ENCODE measurements around the gene VPS54.
A peak's percentile ranks its signal among the peaks of the same experiment; 100 is the strongest.
"Not testable (repeated sequence)": the region's sequence is repeated elsewhere in the genome, so short reads cannot be mapped to it uniquely, and the experiment has no call there.

VPS54 gene

GRCh38 chr2:64023485-64024258, 4.4 kb upstream of the VPS54 start:
- DNase-seq, result no peak

GRCh38 chr2:64021578-64021977, 2.4 kb upstream of the VPS54 start:
- DNase-seq, result no peak

- DNase-seq, result no peak
Measured at GRCh38 chr2:64019975-64020528, 824 bp upstream of the VPS54 start.

DNA sequence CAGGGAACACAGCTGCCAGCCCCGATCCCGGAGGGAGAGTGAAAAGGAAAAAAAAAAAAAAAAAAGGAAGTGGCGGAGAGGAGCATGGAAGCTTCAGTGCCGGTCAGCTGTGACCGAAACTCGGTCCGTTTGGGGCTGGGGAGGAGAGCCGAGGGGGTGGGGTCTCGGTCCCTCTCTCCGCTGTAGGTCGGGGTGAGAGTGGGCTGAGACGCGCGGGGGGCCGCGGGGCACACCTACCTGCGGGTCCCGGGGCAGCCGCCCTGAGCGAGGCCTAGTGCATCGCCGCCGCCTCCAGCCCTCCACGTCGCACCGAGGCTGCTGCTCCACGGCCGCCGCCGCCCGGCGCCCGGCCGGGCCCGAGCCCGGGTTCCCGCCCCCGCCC, 536 bp downstream of the VPS54 start:
- DNase-seq, result peak in 32 of 58 donors; percentile 17 to 78 (median 58)

DNA sequence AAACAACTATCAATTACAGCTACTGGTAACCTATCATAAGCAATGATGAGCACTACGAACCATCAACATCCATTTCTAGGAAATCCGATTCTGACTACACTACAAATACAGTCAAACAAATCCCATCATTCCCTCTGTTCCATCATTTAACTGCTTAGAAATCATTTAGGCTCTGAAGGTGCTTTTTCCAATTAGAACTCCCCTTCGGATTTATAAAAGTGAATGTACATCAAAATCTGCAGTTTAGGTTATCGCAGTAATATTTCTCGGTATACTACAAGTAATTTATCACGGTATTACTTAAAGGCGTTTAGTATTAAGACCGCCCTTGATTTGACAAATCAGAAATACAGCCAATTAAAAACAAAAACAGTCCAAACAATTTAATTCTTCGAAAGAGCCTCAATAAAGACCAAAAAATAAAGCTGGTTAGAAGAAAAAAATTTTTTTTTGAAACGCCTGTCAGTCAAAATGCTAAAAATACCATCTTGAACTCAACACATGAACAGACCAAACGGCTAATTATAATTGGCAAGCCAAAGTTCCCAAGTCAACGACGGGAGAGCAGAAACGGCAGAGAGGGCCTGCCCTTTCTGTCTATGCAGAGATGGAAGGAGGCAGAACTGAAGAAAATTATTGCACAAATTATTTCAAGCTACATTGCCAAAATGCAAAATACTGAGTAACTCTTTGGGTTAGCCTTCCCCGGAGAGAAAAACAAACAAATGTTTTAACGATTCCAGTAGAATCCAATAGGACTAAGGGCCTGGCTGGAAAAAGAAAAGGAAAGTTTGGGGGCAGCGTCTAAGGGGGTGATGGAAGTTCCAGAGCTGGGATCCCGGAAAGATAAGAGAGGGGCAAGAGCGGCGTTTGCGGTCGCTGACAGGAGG, 1.2 kb downstream of the VPS54 start:
- DNase-seq, result peak in 3 of 58 donors; percentile 9 to 29 (median 19)

- no peak for DNase-seq
Measured at GRCh38 chr2:64015898-64016297, 3.3 kb downstream of the VPS54 start.

GRCh38 chr2:64015391-64015790, 3.8 kb downstream of the VPS54 start:
- DNase-seq, result no peak

- no peak for DNase-seq
Measured at GRCh38 chr2:64014628-64015027, 4.6 kb downstream of the VPS54 start.

DNA sequence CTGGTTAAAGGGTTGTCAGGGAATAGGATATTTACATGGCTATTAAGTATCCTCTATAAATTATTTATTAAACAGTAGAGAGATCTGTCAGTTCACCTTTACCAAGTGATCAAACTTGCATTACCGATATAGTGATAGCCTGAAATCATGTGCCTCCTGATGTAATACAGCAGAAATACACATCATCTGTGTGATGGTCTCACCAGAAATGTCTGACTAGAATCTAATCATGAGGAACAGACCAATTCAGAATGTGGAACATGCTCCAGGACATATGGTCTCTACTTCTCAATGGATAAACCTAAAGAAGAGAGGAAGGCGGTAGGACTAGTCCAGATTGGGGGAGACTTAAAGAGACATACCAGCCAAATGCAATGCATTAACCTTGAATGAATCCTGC, 6.2 kb downstream of the VPS54 start:
- DNase-seq, result no peak

DNA sequence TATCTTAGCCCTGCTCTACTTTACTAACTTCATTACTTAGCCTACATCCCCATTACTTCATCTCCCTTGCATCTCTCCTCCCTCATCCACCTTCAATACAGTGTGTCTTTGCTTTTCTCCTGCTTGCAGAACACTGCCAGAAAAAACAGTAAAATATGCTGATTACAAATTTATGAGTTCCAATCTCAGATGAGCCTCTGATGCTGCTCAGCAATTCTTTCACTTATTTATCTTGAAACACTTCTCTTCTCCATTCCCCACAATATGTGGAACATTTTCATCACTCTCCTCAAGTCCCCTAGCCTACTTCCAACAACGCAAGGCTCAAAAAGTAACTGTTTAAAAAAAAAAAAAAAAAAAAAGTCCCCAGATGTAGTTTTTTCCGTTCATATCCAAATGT, 7.1 kb downstream of the VPS54 start:
- no peak for DNase-seq

DNA sequence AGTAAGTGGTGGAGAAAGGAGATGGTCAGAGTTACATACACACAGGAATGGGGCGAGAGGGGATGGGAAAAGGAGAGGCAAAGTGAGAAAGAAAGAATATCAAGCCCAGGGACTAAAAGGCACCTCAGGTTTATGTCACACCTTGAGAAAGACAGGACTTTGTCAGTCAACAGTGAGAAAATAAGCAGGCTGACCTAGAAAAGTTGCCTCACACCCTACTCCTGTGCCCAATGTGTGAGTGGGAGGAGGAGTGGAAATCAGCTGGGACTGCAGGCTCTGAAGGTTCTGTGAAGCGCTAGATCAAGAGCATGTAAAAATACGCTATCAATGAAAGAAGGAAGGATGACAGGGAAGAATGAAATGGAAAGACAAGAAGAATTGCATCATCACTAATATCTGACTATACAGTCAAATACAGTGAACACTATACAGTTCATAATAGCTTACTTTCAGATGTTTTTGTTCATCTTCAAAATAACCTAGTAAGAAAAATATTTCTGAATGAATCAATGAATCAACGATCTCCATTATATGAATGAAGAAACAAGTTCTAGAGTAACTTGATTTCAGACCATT, 10.7 kb downstream of the VPS54 start:
- DNase-seq, result no peak

GRCh38 chr2:64007924-64008323, 11.3 kb downstream of the VPS54 start:
- DNase-seq, result no peak

DNA sequence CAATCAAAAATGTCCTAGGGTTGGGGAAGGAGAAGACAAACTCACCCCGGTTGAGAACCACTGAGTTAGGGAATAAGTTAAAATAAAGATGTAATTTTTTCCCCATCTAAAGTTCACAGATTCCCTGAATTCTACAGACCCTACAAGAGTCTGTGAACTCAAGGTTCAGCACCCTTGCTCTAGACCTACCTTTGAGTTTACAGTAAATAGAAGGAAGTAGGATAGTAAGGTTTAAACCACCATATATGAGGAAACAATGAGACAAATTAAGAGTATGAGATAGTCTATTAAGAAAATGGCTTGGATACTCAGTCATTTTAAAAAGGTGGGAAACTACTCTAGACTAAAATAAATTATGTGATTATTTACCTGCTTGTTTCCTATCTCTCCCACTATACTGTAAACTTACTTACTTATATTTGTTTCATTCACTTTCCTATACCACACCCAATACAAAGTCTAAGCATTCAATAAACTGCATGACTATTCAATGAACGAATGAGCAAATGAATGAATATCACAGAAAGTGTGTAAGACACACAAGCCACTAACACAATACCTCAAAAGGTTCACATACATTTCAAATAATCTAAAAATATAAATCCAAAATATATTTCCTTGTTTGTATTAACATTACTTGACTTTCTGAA, 13.4 kb downstream of the VPS54 start:
- no peak for DNase-seq

- DNase-seq, result no peak
Measured at GRCh38 chr2:64003239-64003638, 16.0 kb downstream of the VPS54 start.

DNA sequence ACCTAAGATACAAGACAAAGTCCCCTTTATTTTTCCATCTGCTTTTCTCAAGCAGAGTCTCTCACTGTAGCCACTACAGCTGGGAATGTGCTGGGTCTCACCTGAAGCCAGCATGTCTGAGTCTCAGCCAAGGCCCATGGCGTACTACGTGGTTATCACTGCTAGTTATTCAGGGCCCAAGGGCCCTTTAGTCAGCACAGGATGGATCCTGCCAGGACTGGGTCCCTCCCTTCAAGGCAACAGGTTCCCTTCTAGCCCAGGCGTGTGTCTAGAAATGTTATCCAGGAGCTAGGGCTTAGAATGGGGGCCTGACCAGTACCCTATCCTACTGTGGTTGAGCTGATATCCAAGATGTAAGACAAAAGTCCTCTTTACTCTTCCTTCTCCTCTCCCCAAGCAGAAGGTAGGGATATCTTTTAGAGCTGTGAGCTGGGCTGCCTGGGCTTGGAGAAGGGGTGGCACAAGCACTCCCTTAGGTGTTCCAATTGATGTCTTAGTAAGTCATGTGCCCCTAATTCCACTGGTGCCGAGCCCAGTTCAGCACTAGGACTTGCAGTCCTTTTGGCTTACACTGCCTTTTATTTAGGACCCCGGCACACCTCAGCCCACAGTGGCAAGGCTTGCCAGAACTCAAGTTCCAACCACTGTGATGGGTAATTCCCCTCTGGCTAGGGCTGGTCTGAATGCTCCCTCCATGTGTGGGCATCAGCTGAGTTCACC, 17.7 kb downstream of the VPS54 start:
- no peak for DNase-seq

GRCh38 chr2:64000630-64001381, 18.4 kb downstream of the VPS54 start:
- no peak for DNase-seq

GRCh38 chr2:63999049-63999448, 20.2 kb downstream of the VPS54 start:
- DNase-seq, result no peak

DNA sequence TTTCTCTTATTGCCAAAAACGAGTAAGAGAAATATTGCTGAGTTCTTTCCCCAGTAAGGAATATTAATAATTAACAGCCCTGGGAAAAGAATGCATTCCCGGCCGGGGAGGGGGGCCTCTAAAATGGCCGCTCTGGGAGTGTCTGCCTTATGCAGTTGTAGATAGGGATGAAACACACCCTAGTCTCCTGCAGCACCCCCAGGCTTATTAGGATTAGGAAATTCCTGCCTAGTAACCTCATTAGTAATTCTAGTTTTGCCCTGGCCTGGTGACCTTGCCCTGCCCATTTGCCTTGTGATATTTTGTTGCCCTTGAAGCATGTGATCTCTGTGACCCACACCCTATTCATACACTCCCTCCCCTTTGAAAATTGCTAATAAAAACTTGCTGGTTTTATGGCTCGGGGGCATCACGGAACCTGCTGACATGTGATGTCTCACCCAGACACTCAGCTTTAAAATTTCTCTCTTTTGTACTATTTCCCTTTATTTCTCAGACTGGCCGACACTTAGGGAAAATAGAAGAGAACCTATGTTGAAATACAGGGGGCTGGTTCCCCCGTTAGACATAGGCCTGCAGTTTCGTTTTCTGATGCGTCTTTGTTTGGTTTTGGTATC, 22.5 kb downstream of the VPS54 start:
- DNase-seq, result not testable (repeated sequence)

DNA sequence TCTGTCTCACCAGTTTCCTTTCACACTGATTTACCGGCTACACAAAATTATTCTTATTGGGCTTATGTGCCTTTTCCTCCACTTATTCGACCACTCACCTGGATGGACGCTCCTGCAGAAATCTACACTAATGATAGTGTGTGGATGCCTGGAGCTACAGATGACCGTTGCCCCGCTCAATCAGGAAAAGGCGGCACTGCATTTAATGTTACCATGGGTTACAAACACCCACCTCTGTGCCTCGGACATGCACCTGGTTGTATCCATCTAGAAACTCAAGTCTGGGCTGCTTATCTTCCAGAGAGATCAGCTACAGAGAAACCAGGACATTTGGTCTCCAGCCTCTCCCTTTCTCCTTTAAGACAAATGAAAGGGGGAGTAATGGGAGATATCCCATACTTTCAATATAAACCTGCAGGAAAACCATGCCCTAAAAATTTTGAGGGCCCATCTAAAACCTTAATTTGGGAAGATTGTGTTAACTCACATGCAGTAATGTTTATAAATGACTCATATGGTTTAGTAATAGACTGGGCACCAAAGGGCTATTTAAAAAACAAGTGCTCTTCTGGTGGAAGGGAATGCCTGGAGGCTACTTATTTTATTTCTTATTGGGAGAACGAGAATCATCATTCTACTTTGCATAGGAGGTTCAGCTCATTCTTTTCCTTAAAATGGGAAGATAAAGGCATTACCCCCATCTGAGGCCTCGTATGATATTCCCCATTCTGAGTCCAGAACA, 24.7 kb downstream of the VPS54 start:
- not testable (repeated sequence) for DNase-seq
